Medulla oblongata (tissue), 1 donor: ENCODE data around the gene SRGAP3.
A peak's percentile ranks its signal among the peaks of the same experiment; 100 is the strongest.

Source experiments
- DNase-seq: peaks from one replicate; pipeline ENCODE4 v3.0.0-alpha.2; 2015; ENCODE audit errors: extremely low spot score

The SRGAP3 gene

GRCh38 chr3:8968375-8968882 lies 281.0 kb downstream of the SRGAP3 start:
- DNase-seq, result no peak

- DNase-seq, result no peak
Observed at GRCh38 chr3:8967553-8967952, 281.9 kb downstream of the SRGAP3 start.

GRCh38 chr3:8966820-8967348 lies 282.6 kb downstream of the SRGAP3 start:
- no peak for DNase-seq

GRCh38 chr3:8966150-8966819 lies 283.2 kb downstream of the SRGAP3 start:
- DNase-seq, result no peak

GRCh38 chr3:8964436-8965370 lies 284.7 kb downstream of the SRGAP3 start:
- DNase-seq, result no peak

- DNase-seq, result peak; percentile 90
Observed at GRCh38 chr3:8963137-8963853, 286.2 kb downstream of the SRGAP3 start, which contains the start of gene RAD18. RAD18 (minus strand) TSS chr3:8963472; CDS start chr3:8963385, 87 bp downstream.

- no peak for DNase-seq
Observed at GRCh38 chr3:8962226-8962861, 287.1 kb downstream of the SRGAP3 start.

GRCh38 chr3:8959668-8960067 lies 289.8 kb downstream of the SRGAP3 start:
- no peak for DNase-seq

GRCh38 chr3:8954938-8955763 lies 294.3 kb downstream of the SRGAP3 start:
- DNase-seq, result no peak

GRCh38 chr3:8953313-8953712 lies 296.1 kb downstream of the SRGAP3 start:
- DNase-seq, result no peak

- no peak for DNase-seq
Observed at GRCh38 chr3:8952130-8952529, 297.3 kb downstream of the SRGAP3 start.

GRCh38 chr3:8945890-8946600 lies 303.4 kb downstream of the SRGAP3 start:
- no peak for DNase-seq

GRCh38 chr3:8942746-8943488 lies 306.5 kb downstream of the SRGAP3 start:
- no peak for DNase-seq

GRCh38 chr3:8942115-8942514 lies 307.3 kb downstream of the SRGAP3 start:
- no peak for DNase-seq

- no peak for DNase-seq
Observed at GRCh38 chr3:8938021-8938420, 311.4 kb downstream of the SRGAP3 start.

GRCh38 chr3:8937064-8938020 lies 312.1 kb downstream of the SRGAP3 start:
- DNase-seq, result no peak

- no peak for DNase-seq
Observed at GRCh38 chr3:8932507-8932906, 316.9 kb downstream of the SRGAP3 start.

GRCh38 chr3:8931342-8931741 lies 318.1 kb downstream of the SRGAP3 start:
- peak; percentile 35 for DNase-seq
